Prostate gland (tissue), 2 donors: ENCODE results near the gene TPD52L2.

Source experiments
- POLR2A ChIP-seq: fragments of 450-650 bp; IDR thresholded peaks from one replicate; pipeline ENCODE4 v1.6.1; 2016; ENCODE audit warnings: antibody characterized with exemption, mild to moderate bottlenecking
- TF ChIP-seq, protein P1 (sequence below), 4 experiments: fragments of 200-600 bp in 2 of 4; fragments of 450-650 bp in 2 of 4; sonication (generic) in 2 of 4; IDR thresholded peaks; 1 replicate in 3 of 4; 2 replicates in 1 of 4; pipeline ENCODE4 v1.5.1; 2016 to 2019; ENCODE audit warnings: antibody characterized with exemption in 4 of 4, mild to moderate bottlenecking in 2 of 4, moderate library complexity in 2 of 4

DNA sequence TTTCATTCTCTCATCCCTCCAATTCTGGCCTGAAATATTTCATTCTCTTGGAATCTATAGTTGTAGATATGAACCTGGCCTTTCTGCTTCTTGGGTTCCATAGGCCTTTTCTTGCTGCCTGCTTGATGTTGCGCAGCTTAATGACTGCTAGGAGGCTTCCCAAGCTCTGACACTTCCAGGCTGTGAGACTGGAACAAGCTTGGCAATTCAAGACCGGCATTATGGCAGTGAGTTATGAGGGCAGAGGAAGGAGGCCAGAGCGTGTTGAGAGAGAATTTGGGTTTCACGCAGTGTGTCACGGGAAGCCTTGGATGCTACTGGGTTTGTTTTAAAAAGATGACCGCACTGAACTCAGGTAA is 28.9 kb downstream of the TPD52L2 start:
- TF ChIP-seq, protein P1, sequence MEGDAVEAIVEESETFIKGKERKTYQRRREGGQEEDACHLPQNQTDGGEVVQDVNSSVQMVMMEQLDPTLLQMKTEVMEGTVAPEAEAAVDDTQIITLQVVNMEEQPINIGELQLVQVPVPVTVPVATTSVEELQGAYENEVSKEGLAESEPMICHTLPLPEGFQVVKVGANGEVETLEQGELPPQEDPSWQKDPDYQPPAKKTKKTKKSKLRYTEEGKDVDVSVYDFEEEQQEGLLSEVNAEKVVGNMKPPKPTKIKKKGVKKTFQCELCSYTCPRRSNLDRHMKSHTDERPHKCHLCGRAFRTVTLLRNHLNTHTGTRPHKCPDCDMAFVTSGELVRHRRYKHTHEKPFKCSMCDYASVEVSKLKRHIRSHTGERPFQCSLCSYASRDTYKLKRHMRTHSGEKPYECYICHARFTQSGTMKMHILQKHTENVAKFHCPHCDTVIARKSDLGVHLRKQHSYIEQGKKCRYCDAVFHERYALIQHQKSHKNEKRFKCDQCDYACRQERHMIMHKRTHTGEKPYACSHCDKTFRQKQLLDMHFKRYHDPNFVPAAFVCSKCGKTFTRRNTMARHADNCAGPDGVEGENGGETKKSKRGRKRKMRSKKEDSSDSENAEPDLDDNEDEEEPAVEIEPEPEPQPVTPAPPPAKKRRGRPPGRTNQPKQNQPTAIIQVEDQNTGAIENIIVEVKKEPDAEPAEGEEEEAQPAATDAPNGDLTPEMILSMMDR (IDR thresholded peaks at IDR 0.05) = no peak
- no peak for TF ChIP-seq POLR2A
